Heart right ventricle (tissue), 16 donors: ENCODE data around the gene SPATS2. TPM values are rescaled to one million over a fixed set of nuclear protein-coding genes. Genes with fewer than 3 reads are reported as not detected.
A peak's percentile ranks its signal among the peaks of the same experiment; 100 is the strongest.

Source experiments
- ATAC-seq, 8 donors: fragments of 200-7000 bp; cut with Tn5 transposase; one replicate each; pipeline ENCODE4 v1.9.1; 2020; ENCODE audit warnings: mild to moderate bottlenecking in 8 of 8, moderate library complexity in 8 of 8, moderate number of reproducible peaks in 1 of 8
- DNase-seq, 2 donors: peaks; one replicate each; pipeline ENCODE4 v3.0.0-alpha.2; 2020
- H3K27ac ChIP-seq, 10 donors: fragments of 200-600 bp; sonication (generic) in 2 of 10; one replicate each; pipeline versions ENCODE4 v1.5.0 to v1.8.0; 2020 to 2022; ENCODE audit warnings: mild to moderate bottlenecking in 3 of 10
- H3K27me3 ChIP-seq, 7 donors: fragments of 200-600 bp; one replicate each; pipeline ENCODE4 v1.8.0; 2021 to 2022; ENCODE audit warnings: mild to moderate bottlenecking in 2 of 7
- H3K36me3 ChIP-seq, 9 donors: fragments of 200-600 bp; sonication (generic) in 1 of 9; one replicate each; pipeline versions ENCODE4 v1.5.0 to v1.8.0; 2020 to 2022; ENCODE audit warnings: mild to moderate bottlenecking in 2 of 9
- H3K4me1 ChIP-seq, 9 donors: fragments of 200-600 bp; sonication (generic) in 1 of 9; one replicate each; pipeline versions ENCODE4 v1.5.0 to v1.8.0; 2020 to 2022; ENCODE audit warnings: mild to moderate bottlenecking in 4 of 9
- H3K4me3 ChIP-seq, 10 donors: fragments of 200-600 bp; sonication (generic) in 2 of 10; one replicate each; pipeline versions ENCODE4 v1.5.0 to v1.8.0; 2020 to 2022; ENCODE audit warnings: mild to moderate bottlenecking in 7 of 10, moderate library complexity in 2 of 10
- H3K9me3 ChIP-seq, 11 donors: fragments of 200-600 bp in 10 of 11; sonication (generic) in 2 of 11; one replicate each; pipeline versions ENCODE4 v1.5.0 to v1.8.0; 2013 to 2022; ENCODE audit warnings: mild to moderate bottlenecking in 2 of 11, control low read depth in 1 of 11, moderate library complexity in 1 of 11
- WGBS, 2 donors: extraction: QIAGEN DNeasy Blood & Tissue Kit; methylation state at CpG; one replicate each; pipeline ENCODE4 v1.1.7; 2013; ENCODE audit warnings: inconsistent platforms in 1 of 2; 5-methylcytosine and 5-hydroxymethylcytosine counted together
- intact Hi-C, 10 donors: fragments of 100-400 bp; cut with DNase I; formaldehyde crosslinking; loops; one replicate each; pipeline versions ENCODE4 v1.11.1 to v1.14.2; 2022
- polyA plus RNA-seq, 2 donors: library from polyadenylated mRNA; stranded (reverse); fragments of 200-250 nt; gene quantifications; one replicate each; pipeline ENCODE4 v1.2.3, GENCODE V29; 2013
- total RNA-seq, 10 donors: library from RNA; stranded (reverse); fragmentation: NEBNext Ultra II Directional in 3 of 10; extraction: Animal tissue kit (Norgen Biotek cat#: 25700) in 3 of 10; gene quantifications; one replicate each; pipeline versions ENCODE4 v1.2.1 to v1.2.4, GENCODE V29; 2021 to 2023
- TF ChIP-seq, protein P1 (sequence below), 9 donors: fragments of 200-600 bp; sonication (generic) in 2 of 9; IDR thresholded peaks; one replicate each; pipeline versions ENCODE4 v1.5.0 to v1.8.0; 2021 to 2022; ENCODE audit warnings: antibody characterized with exemption in 9 of 9, mild to moderate bottlenecking in 5 of 9, moderate library complexity in 1 of 9
- donor health status: Arrhythmogenic right ventricular cardiomyopathy.
- donor health status: ischemic (EF 13 %, LVEDD 7.1; RV severe dilation, severe dysfunction).
- donor health status: healthy with polysubstance abuse.
- donor health status: DM: no; HTN: yes; CAD: no.
- donor health status: DM: no; HTN: no; CAD: no.
- donor health status: ischemic (EF 25% LVEDD 6.9; RV normal size, moderate dysfunction).
- donor health status: ischemic (EF 25% LVEDD 5.7; RV mildly dilated, moderate dysfunction).
- donor health status: healthy.
- donor health status: DM: yes; HTN: yes; CAD: no.
- donor health status: Ischemic cardiomyopathy.
- donor health status: ischemic (EF 35%, LVEDD 5.7; RV mildly dilated, moderate dysfunction).
- donor health status: nonischemic (EF 11% LVEDD 7.7; RV severe dilation, severe dysfunction).
- donor health status: DM: yes; HTN: yes; CAD: no.
- donor health status: PGD.
- donor health status: ischemic (EF 29% LVEDD 5.4; RV normal size, mild dysfunction).
- donor health status: nonischemic (EF 23%, LVEDD 6.1; RV moderate dilation, normal function).

SPATS2 gene
- total and polyA plus RNA-seq, 12 donors = 3.5 to 11.5 (median 5.1) TPM

DNA sequence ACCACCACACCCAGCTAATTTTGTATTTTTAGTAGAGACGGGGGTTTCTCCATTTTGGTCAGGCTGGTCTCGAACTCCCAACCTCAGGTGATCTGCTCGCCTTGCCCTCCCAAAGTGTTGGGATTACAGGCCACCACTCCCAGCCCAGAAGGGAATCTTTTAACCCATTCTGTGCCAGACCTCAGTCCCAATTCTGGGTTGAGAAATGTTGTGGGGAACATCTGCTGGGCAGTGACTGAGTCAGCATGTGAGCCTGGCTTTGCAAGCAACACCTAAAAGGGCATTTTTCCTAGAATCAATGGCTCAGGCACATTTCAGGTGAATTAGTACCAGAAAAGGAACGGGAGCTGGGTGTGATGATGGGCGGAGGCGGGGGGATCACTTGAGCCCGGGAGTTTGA lies 7.6 kb upstream of the SPATS2 start:
- peaks cover 0 to 24% (median 0%) of the 10 kb centered on the region in 7 donors for H3K27me3 ChIP-seq
- no peak for DNase-seq
- H3K27ac ChIP-seq = no peak overlapping the region
- H3K9me3 ChIP-seq = no peaks in the 10 kb centered on the region
- no peaks in the 10 kb centered on the region for H3K36me3 ChIP-seq
- intact Hi-C loops = loop anchor here in 9 of 10 donors (1.0 to 10.0 kb wide), 7 partner anchors 153 to 225 kb away; no protein-coding TSS in a partner anchor
- no peak for ATAC-seq
- H3K4me1 ChIP-seq = peaks cover 0 to 6% (median 0%) of the 10 kb centered on the region in 9 donors
- 82 to 87% methylated on average over 7 of the region's 7 CpGs for WGBS, 2 donors
- no peak overlapping the region for H3K4me3 ChIP-seq
- TF ChIP-seq, protein P1, sequence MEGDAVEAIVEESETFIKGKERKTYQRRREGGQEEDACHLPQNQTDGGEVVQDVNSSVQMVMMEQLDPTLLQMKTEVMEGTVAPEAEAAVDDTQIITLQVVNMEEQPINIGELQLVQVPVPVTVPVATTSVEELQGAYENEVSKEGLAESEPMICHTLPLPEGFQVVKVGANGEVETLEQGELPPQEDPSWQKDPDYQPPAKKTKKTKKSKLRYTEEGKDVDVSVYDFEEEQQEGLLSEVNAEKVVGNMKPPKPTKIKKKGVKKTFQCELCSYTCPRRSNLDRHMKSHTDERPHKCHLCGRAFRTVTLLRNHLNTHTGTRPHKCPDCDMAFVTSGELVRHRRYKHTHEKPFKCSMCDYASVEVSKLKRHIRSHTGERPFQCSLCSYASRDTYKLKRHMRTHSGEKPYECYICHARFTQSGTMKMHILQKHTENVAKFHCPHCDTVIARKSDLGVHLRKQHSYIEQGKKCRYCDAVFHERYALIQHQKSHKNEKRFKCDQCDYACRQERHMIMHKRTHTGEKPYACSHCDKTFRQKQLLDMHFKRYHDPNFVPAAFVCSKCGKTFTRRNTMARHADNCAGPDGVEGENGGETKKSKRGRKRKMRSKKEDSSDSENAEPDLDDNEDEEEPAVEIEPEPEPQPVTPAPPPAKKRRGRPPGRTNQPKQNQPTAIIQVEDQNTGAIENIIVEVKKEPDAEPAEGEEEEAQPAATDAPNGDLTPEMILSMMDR (IDR thresholded peaks at IDR 0.05) = no peak

DNA sequence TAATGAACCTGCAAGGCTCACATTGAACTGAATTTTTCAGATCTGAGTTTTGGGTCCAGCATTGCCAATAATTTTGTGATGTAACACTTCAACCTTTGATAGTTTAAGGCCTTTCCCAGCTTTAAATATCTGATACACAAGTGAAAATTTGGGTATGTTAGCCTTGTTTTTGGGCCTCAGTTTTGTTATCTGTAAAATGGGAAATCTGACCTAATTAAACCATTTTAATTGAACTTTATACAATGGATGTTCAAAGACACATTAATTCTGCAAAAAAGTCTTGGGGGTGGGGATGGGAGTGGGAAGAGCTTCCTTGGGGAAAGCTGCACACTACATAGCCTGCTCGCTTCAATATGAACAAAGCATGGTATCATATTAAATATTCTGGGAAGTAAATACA lies 5.2 kb upstream of the SPATS2 start:
- Histone ChIP-seq H3K4me3 (no peak overlapping the region), H3K36me3 (no peaks in the 10 kb centered on the region), H3K4me1 (peaks cover 0 to 19% (median 6%) of the 10 kb centered on the region in 9 donors), H3K27ac (no peak overlapping the region), H3K9me3 (no peaks in the 10 kb centered on the region), H3K27me3 (peaks cover 0 to 8% (median 0%) of the 10 kb centered on the region in 7 donors)
- 89 to 100% methylated on average over 1 of the region's 1 CpG for WGBS, 2 donors
- no peak for DNase-seq
- intact Hi-C loops = loop anchor here in 2 of 10 donors (5.0 to 10.0 kb wide), 2 partner anchors 215 to 223 kb away; no protein-coding TSS in a partner anchor
- no peak for ATAC-seq
- TF ChIP-seq, protein P1 (IDR thresholded peaks at IDR 0.05) = no peak

DNA sequence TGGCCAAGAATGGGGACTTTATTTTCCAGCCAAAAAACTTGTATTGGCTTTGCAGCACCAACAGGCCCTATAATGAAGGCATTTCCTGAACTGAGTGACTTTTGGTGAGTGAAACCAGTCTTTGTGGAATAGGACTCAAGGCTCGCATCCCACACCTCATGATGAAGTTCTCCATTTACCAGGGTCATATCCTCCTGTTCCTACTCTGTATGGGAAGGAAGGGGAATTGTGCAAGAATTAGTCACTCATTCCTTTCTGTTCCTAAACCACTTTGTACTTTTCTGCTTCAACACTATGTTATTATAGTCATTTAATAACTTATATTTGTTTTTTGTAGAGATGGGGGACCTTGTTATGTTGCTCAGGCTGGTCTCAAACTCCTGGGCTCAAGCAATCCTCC lies 2.3 kb upstream of the SPATS2 start:
- Histone ChIP-seq H3K4me3 (no peak overlapping the region), H3K9me3 (no peaks in the 10 kb centered on the region), H3K27me3 (peaks cover 0 to 4% (median 0%) of the 10 kb centered on the region in 7 donors), H3K27ac (peak overlapping the region in 1 of 10 donors; percentile 67), H3K4me1 (peaks cover 0 to 42% (median 27%) of the 10 kb centered on the region in 9 donors), H3K36me3 (no peaks in the 10 kb centered on the region)
- DNase-seq (no peak), ATAC-seq (no peak)
- TF ChIP-seq, protein P1 (IDR thresholded peaks at IDR 0.05) = no peak
- intact Hi-C loops = loop anchor here in 2 of 10 donors (5.0 to 10.0 kb wide), 2 partner anchors 212 to 220 kb away; no protein-coding TSS in a partner anchor
- WGBS, 2 donors = 94 to 97% methylated on average over 1 of the region's 1 CpG

DNA sequence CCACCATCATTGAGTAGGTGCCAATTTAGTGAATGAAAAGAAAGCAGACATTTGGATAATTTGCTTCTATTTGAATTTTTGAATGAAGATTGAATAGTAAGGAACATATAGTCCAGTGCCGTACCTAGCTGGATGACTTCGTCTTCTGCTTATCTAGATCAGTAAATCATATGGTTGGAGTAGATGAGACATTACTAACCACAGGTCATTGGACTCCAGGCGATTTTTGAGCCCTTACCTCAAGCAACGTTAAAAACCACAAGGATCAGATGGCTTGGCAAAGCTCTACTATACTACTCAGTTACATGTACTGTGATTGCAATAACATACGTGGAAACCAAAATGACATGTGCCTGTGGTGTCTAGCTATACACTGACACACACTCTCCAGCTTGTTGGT lies 1.7 kb upstream of the SPATS2 start:
- peaks cover 0 to 47% (median 31%) of the 10 kb centered on the region in 9 donors for H3K4me1 ChIP-seq
- intact Hi-C loops = loop anchor here in 1 of 10 donors (10.0 kb wide), 1 partner anchor 219 kb away; no protein-coding TSS in a partner anchor
- H3K4me3 ChIP-seq = peak overlapping the region in 4 of 10 donors; percentile 87 to 91 (median 90)
- no peak for DNase-seq
- no peak for ATAC-seq
- H3K27ac ChIP-seq = peak overlapping the region in 3 of 10 donors; percentile 95 to 99 (median 96)
- H3K36me3 ChIP-seq = no peaks in the 10 kb centered on the region
- H3K9me3 ChIP-seq = no peaks in the 10 kb centered on the region
- no peaks in the 10 kb centered on the region for H3K27me3 ChIP-seq
- 82 to 90% methylated on average over 5 of the region's 5 CpGs for WGBS, 2 donors
- TF ChIP-seq, protein P1 (IDR thresholded peaks at IDR 0.05) = no peak
